K562 (cell line): ENCODE results near the gene PACRG. TPM values are rescaled to one million over a fixed set of nuclear protein-coding genes. Genes with fewer than 3 reads are reported as not detected.

Experiments used
- ATAC-seq: fragments of 200-7000 bp; cut with Tn5 transposase; 3 replicates; pipeline ENCODE4 v1.9.1; 2020; ENCODE audit warnings: moderate library complexity
- BruUV-seq: library from RNA; stranded (reverse); fragments of 400-500 nt; replicated peaks from 2 replicates; lab custom pipeline; 2021; lab: Mats Ljungman, UMichigan
- CTCF ChIA-PET: fragments of 300-600 bp; formaldehyde crosslinking; extraction: SDS; loops from one replicate; lab custom pipeline; 2021; ENCODE audit warnings: low intra/inter-chr PET ratio; lab: Yijun Ruan, JAX
- POLR2A ChIA-PET: fragments of 300-600, 350-650 bp; sonication (Branson Sonifier 250); formaldehyde crosslinking; extraction: SDS; loops from one replicate; lab custom pipeline; 2021; ENCODE audit warnings: antibody characterized with exemption, inconsistent platforms; lab: Yijun Ruan, JAX
- DNase-seq, 4 experiments: peaks; one replicate each; pipeline versions ENCODE4 v3.0.0 to v3.0.0-alpha.2; 2011 to 2018; ENCODE audit warnings: low spot score in 3 of 4, mixed read lengths in 3 of 4; ENCODE audit errors: extremely low read depth in 1 of 4
- FAIRE-seq: peaks from 2 replicates; lab custom pipeline; 2011; peaks lifted over from hg19 to GRCh38; lab: Jason Lieb, UNC
- H2AFZ ChIP-seq: 2 replicates; pipeline ENCODE4 v1.6.0; 2011; ENCODE audit warnings: low read depth, low read length, control low read depth, inconsistent platforms
- H3K27ac ChIP-seq: fragments of 200-600 bp; 3 replicates; pipeline ENCODE4 v1.8.0; 2011; ENCODE audit warnings: low read depth, mild to moderate bottlenecking, control low read depth, inconsistent platforms, low read length, moderate library complexity, mixed read lengths; ENCODE audit errors: extremely low read depth
- H3K27me3 ChIP-seq, 2 experiments: fragments of 300-600 bp in 1 of 2; 2 replicates in 1 of 2; 3 replicates in 1 of 2; pipeline versions ENCODE4 v1.6.0 to v1.8.0; 2011; ENCODE audit warnings: inconsistent platforms in 2 of 2, low read length in 2 of 2, mild to moderate bottlenecking in 1 of 2, mixed read lengths in 1 of 2, moderate library complexity in 1 of 2; ENCODE audit not compliant: control insufficient read depth in 2 of 2, insufficient read depth in 2 of 2
- H3K36me3 ChIP-seq: fragments of 300-600 bp; 3 replicates; pipeline ENCODE4 v1.8.0; 2011; ENCODE audit warnings: mild to moderate bottlenecking, low read length, inconsistent platforms; ENCODE audit not compliant: control insufficient read depth, insufficient read depth
- H3K4me1 ChIP-seq, 2 experiments: fragments of 200-600 bp in 1 of 2; replicated peaks in 1 of 2; 2 replicates in 1 of 2; 3 replicates in 1 of 2; pipeline versions ENCODE4 v1.5.1 to v1.8.0; 2011; ENCODE audit warnings: inconsistent platforms in 2 of 2, low read length in 2 of 2, mild to moderate bottlenecking in 1 of 2, mixed read lengths in 1 of 2, moderate library complexity in 1 of 2; ENCODE audit not compliant: control insufficient read depth in 2 of 2, insufficient read depth in 2 of 2
- H3K4me2 ChIP-seq: 2 replicates; pipeline ENCODE4 v1.6.1; 2011; ENCODE audit warnings: low read length, control low read depth, inconsistent platforms, mixed read lengths; ENCODE audit not compliant: insufficient read depth
- H3K4me3 ChIP-seq: fragments of 200-600 bp; sonication (generic), shearing (Covaris generic); 2 replicates; pipeline ENCODE4 v1.5.1; 2016; ENCODE audit warnings: control low read depth, inconsistent platforms
- H3K79me2 ChIP-seq: fragments of 200-600 bp; 3 replicates; pipeline ENCODE4 v1.8.0; 2011; ENCODE audit warnings: low read length, inconsistent platforms; ENCODE audit not compliant: control insufficient read depth, insufficient read depth
- H3K9ac ChIP-seq, 2 experiments: 2 replicates each; pipeline versions ENCODE4 v1.6.0 to v1.6.1; 2011; ENCODE audit warnings: low read depth in 2 of 2, low read length in 2 of 2, control low read depth in 1 of 2, inconsistent platforms in 1 of 2, mild to moderate bottlenecking in 1 of 2, mixed read lengths in 1 of 2; ENCODE audit not compliant: insufficient read depth in 1 of 2
- H3K9me1 ChIP-seq: one replicate; pipeline ENCODE4 v1.6.0; 2011; ENCODE audit warnings: inconsistent platforms, mild to moderate bottlenecking, low read length, moderate library complexity; ENCODE audit not compliant: control insufficient read depth, insufficient read depth
- H3K9me3 ChIP-seq: replicated peaks from 2 replicates; pipeline ENCODE4 v1.5.1; 2011; ENCODE audit warnings: low read depth, low read length, inconsistent platforms; ENCODE audit not compliant: control insufficient read depth, insufficient read depth
- H4K20me1 ChIP-seq: replicated peaks from 2 replicates; pipeline ENCODE4 v1.6.1; 2011; ENCODE audit warnings: low read length, inconsistent platforms, mixed read lengths; ENCODE audit not compliant: control insufficient read depth, insufficient read depth
- ADNP ChIP-seq: fragments of 200-800 bp; sonication (Bioruptor generic); IDR thresholded peaks from 2 replicates; pipeline ENCODE4 v1.6.1; 2016; ENCODE audit warnings: missing genetic modification characterization, missing compliant biosample characterization
- FOSL1 ChIP-seq: fragments of 200-800 bp; sonication (Bioruptor generic); conservative IDR thresholded peaks from 2 replicates; pipeline ENCODE4 v1.6.1; 2016; ENCODE audit warnings: missing genetic modification characterization, missing compliant biosample characterization
- HNRNPUL1 ChIP-seq: fragments of 200-400 bp; formaldehyde crosslinking; IDR thresholded peaks from 2 replicates; pipeline ENCODE4 v1.6.1; 2017; ENCODE audit warnings: low read length
- KLF6 ChIP-seq: fragments of 250-450 bp; sonication (Bioruptor Pico); IDR thresholded peaks from 2 replicates; pipeline ENCODE4 v1.4.0; 2020; ENCODE audit warnings: mild to moderate bottlenecking, moderate library complexity, borderline replicate concordance
- MEF2A ChIP-seq: IDR thresholded peaks from 2 replicates; pipeline ENCODE4 v1.6.1; 2011; ENCODE audit warnings: low read depth, mild to moderate bottlenecking, low read length, moderate library complexity; ENCODE audit not compliant: control insufficient read depth
- MYNN ChIP-seq, 2 experiments: sonication (generic); formaldehyde crosslinking in 1 of 2; IDR thresholded peaks; 2 replicates each; pipeline versions ENCODE4 v1.5.0 to v1.6.1; 2016 to 2020; ENCODE audit warnings: antibody characterized with exemption in 1 of 2, missing genetic modification reagents in 1 of 2
- POLR2AphosphoS2 ChIP-seq: IDR thresholded peaks from 2 replicates; pipeline ENCODE4 v1.6.1; 2012; ENCODE audit warnings: low read length, improper control_type of control experiment
- SMAD3 ChIP-seq: fragments of 450-650 bp; formaldehyde crosslinking; conservative IDR thresholded peaks from 2 replicates; pipeline ENCODE4 v1.4.0; 2020; ENCODE audit warnings: mild to moderate bottlenecking
- SRSF9 ChIP-seq: fragments of 200-400 bp; formaldehyde crosslinking; IDR thresholded peaks from 2 replicates; pipeline ENCODE4 v1.6.1; 2017; ENCODE audit warnings: low read depth, low read length, borderline replicate concordance
- TAL1 ChIP-seq: fragments of 450-650 bp; IDR thresholded peaks from 2 replicates; pipeline ENCODE4 v1.6.1; 2016; ENCODE audit warnings: mild to moderate bottlenecking
- TBL1XR1 ChIP-seq, 2 experiments: IDR thresholded peaks; 2 replicates each; pipeline ENCODE4 v1.6.1; 2012; ENCODE audit warnings: improper control_type of control experiment in 2 of 2, low read length in 2 of 2, mild to moderate bottlenecking in 1 of 2
- XRCC3 ChIP-seq: fragments of 450-650 bp; IDR thresholded peaks from 2 replicates; pipeline ENCODE4 v1.6.1; 2017; ENCODE audit warnings: mild to moderate bottlenecking, moderate library complexity
- ZNF311 ChIP-seq: fragments of 250-450 bp; sonication (Bioruptor Pico); IDR thresholded peaks from 2 replicates; pipeline ENCODE4 v1.4.0; 2020; ENCODE audit warnings: mild to moderate bottlenecking, moderate library complexity
- ZSCAN29 ChIP-seq: fragments of 450-650 bp; IDR thresholded peaks from 2 replicates; pipeline ENCODE4 v1.6.1; 2017
- WGBS: fragments of 100-300 bp; shearing (Covaris generic); methylation state at CpG from one replicate; pipeline ENCODE4 v1.1.6; 2016; ENCODE audit warnings: low coverage, mixed read lengths; ENCODE audit not compliant: insufficient coverage; ENCODE audit errors: missing lambda C conversion rate; 5-methylcytosine and 5-hydroxymethylcytosine counted together
- in situ Hi-C: fragments of 300-500 bp; cut with MboI; formaldehyde crosslinking; loops from 4 replicates; pipeline ENCODE4 v1.15.0; 2018; ENCODE audit warnings: inconsistent platforms, mixed read lengths
- intact Hi-C: fragments of 100-400 bp; cut with micrococcal nuclease; formaldehyde crosslinking; loops from 2 replicates; pipeline ENCODE4 v1.14.2; 2022
- polyA plus RNA-seq, 8 experiments: library from polyadenylated mRNA; depleted of rRNA in 4 of 8; stranded (reverse) in 5 of 8; unstranded in 3 of 8; fragments of >200 nt; fragmentation: Nextera tagmentation in 2 of 8; fragmentation: Illumina TruSeq in 1 of 8; extraction: Ambion mirVana in 2 of 8; extraction: Trizol in 1 of 8; gene quantifications; 2 replicates each; pipeline versions ENCODE4 v1.2.1 to v1.2.3, GENCODE V29; 2011 to 2014; ENCODE audit warnings: inconsistent platforms in 1 of 8, missing spikeins in 1 of 8
- total RNA-seq, 7 experiments: library from RNA; depleted of rRNA in 6 of 7; stranded (reverse); fragments of >200 nt in 6 of 7; fragmentation: Illumina TruSeq in 2 of 7; extraction: Trizol in 2 of 7; gene quantifications; 2 replicates each; pipeline versions ENCODE4 v1.2.1 to v1.2.3, GENCODE V29; 2011 to 2021; ENCODE audit warnings: low replicate concordance in 1 of 7
- TF ChIP-seq, protein P1 (sequence below): sonication (generic); formaldehyde crosslinking; IDR thresholded peaks from 2 replicates; pipeline ENCODE4 v1.8.0; 2022; ENCODE audit warnings: mild to moderate bottlenecking, missing genetic modification reagents
- TF ChIP-seq, protein P2 (sequence below): IDR thresholded peaks from 2 replicates; pipeline ENCODE4 v1.6.1; 2014; ENCODE audit warnings: antibody characterized with exemption
- TF ChIP-seq, protein P3 (sequence below): IDR thresholded peaks from 3 replicates; pipeline ENCODE4 v1.6.1; 2011; ENCODE audit warnings: borderline replicate concordance, mild to moderate bottlenecking, moderate library complexity; ENCODE audit not compliant: insufficient read length; ENCODE audit errors: extremely low read depth
- TF ChIP-seq, protein P4 (sequence below): sonication (generic); formaldehyde crosslinking; IDR thresholded peaks from 2 replicates; pipeline ENCODE4 v1.8.0; 2022; ENCODE audit warnings: mild to moderate bottlenecking, low read depth, missing genetic modification reagents

The PACRG gene
- total and polyA plus RNA-seq, 9 of the 15 experiments (the other 6 are each of a cell fraction or from before 2014, with no cell fraction given), result 0.04 TPM; not detected in 8

DNA sequence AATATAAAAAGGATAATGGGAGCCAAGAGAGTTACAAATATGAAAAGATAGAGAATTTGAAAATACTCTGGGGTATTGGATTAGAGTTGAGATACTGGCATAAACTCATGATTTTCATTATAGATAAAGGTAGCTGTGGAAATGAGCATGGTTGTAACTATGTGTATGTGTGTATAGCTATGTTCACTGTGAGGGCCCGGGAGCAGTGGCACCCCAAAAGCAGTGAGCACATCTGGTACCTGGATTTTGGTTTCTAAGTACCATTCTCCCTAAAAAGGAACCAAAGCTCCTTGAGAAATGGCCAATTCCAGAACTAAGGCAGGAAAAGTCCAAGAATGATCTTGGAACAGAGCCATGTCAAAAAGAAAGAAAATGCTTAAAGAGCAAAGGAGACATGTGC lies 484.3 kb downstream of the PACRG start:
- CTCF ChIA-PET, result no interaction called here
- no peak overlapping the region for H3K4me2 ChIP-seq
- DNase-seq, result no peak
- H3K9ac ChIP-seq, result no peak overlapping the region
- H3K4me3 ChIP-seq, result no peak overlapping the region
- intact Hi-C loops, result no loop called here
- no peaks in the 10 kb centered on the region for H3K9me1 ChIP-seq
- H2AFZ ChIP-seq, result no peak overlapping the region
- FAIRE-seq, result no peak
- H3K4me1 ChIP-seq, result no peaks in the 10 kb centered on the region
- no TSS peak for BruUV-seq
- no peak for ATAC-seq
- H3K79me2 ChIP-seq, result no peaks in the 10 kb centered on the region
- no peaks in the 10 kb centered on the region for H3K9me3 ChIP-seq
- WGBS, result 0% methylated on average over 1 of the region's 1 CpG
- peaks cover 0 to 3% of the 10 kb centered on the region in 2 experiments; a peak in 1 of 5 replicates for H3K27me3 ChIP-seq
- in situ Hi-C loops, result no loop called here
- POLR2A ChIA-PET, result interaction anchor here (1.1 kb wide), 1 partner anchor 9 kb away, joined by 3 read pairs; no protein-coding TSS in a partner anchor
- H3K27ac ChIP-seq, result no peak overlapping the region
- H4K20me1 ChIP-seq, result no peaks in the 10 kb centered on the region
- H3K36me3 ChIP-seq, result no peaks in the 10 kb centered on the region
- TF ChIP-seq XRCC3 (no peak), SMAD3 (CRISPR knock-in tag) (no peak), POLR2AphosphoS2 (no peak), ZSCAN29 (no peak), KLF6 (CRISPR knock-in tag) (no peak), MYNN (IDR thresholded peaks at IDR 0.05) (no peak), MYNN (CRISPR knock-in tag; IDR thresholded peaks at IDR 0.05) (no peak), SRSF9 (no peak), MEF2A (no peak), ADNP (tag) (no peak), TAL1 (no peak), HNRNPUL1 (no peak), TBL1XR1 (IDR thresholded peaks at IDR 0.05; ENCODE audit: low read length in 2 of 2) (no peak), FOSL1 (tag) (no peak), ZNF311 (CRISPR knock-in tag) (no peak)
- TF ChIP-seq, protein P1, sequence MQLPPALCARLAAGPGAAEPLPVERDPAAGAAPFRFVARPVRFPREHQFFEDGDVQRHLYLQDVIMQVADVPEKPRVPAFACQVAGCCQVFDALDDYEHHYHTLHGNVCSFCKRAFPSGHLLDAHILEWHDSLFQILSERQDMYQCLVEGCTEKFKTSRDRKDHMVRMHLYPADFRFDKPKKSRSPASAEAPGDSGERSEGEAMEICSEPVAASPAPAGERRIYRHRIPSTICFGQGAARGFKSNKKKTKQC (CRISPR knock-in tag), result no peak
- TF ChIP-seq, protein P2, sequence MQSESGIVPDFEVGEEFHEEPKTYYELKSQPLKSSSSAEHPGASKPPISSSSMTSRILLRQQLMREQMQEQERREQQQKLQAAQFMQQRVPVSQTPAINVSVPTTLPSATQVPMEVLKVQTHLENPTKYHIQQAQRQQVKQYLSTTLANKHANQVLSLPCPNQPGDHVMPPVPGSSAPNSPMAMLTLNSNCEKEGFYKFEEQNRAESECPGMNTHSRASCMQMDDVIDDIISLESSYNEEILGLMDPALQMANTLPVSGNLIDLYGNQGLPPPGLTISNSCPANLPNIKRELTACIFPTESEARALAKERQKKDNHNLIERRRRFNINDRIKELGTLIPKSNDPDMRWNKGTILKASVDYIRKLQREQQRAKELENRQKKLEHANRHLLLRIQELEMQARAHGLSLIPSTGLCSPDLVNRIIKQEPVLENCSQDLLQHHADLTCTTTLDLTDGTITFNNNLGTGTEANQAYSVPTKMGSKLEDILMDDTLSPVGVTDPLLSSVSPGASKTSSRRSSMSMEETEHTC, result no peak
- TF ChIP-seq, protein P3, sequence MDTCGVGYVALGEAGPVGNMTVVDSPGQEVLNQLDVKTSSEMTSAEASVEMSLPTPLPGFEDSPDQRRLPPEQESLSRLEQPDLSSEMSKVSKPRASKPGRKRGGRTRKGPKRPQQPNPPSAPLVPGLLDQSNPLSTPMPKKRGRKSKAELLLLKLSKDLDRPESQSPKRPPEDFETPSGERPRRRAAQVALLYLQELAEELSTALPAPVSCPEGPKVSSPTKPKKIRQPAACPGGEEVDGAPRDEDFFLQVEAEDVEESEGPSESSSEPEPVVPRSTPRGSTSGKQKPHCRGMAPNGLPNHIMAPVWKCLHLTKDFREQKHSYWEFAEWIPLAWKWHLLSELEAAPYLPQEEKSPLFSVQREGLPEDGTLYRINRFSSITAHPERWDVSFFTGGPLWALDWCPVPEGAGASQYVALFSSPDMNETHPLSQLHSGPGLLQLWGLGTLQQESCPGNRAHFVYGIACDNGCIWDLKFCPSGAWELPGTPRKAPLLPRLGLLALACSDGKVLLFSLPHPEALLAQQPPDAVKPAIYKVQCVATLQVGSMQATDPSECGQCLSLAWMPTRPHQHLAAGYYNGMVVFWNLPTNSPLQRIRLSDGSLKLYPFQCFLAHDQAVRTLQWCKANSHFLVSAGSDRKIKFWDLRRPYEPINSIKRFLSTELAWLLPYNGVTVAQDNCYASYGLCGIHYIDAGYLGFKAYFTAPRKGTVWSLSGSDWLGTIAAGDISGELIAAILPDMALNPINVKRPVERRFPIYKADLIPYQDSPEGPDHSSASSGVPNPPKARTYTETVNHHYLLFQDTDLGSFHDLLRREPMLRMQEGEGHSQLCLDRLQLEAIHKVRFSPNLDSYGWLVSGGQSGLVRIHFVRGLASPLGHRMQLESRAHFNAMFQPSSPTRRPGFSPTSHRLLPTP, result no peak
- TF ChIP-seq, protein P4, sequence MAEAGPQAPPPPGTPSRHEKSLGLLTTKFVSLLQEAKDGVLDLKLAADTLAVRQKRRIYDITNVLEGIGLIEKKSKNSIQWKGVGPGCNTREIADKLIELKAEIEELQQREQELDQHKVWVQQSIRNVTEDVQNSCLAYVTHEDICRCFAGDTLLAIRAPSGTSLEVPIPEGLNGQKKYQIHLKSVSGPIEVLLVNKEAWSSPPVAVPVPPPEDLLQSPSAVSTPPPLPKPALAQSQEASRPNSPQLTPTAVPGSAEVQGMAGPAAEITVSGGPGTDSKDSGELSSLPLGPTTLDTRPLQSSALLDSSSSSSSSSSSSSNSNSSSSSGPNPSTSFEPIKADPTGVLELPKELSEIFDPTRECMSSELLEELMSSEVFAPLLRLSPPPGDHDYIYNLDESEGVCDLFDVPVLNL, result no peak
